GM12878 (cell line): ENCODE measurements around the gene SMU1. TPM values are rescaled to one million over a fixed set of nuclear protein-coding genes. Genes with fewer than 3 reads are reported as not detected.

Experiments
- ATAC-seq: fragments of 200-7000 bp; cut with Tn5 transposase; 3 replicates; pipeline ENCODE4 v1.9.1; 2020; ENCODE audit warnings: mild to moderate bottlenecking, moderate library complexity
- BruUV-seq: library from RNA; stranded (reverse); fragments of 400-500 nt; replicated peaks from 2 replicates; lab custom pipeline; 2021; lab: Mats Ljungman, UMichigan
- CTCF ChIA-PET: fragments of 300-600 bp; sonication (Branson Sonifier 250); formaldehyde crosslinking; extraction: SDS; loops from one replicate; lab custom pipeline; 2021; ENCODE audit warnings: inconsistent platforms; lab: Yijun Ruan, JAX
- POLR2A ChIA-PET: fragments of 350-600 bp; formaldehyde crosslinking; extraction: SDS; loops from one replicate; lab custom pipeline; 2021; ENCODE audit warnings: inconsistent platforms; lab: Charles Lee
- RAD21 ChIA-PET: fragments of 300-600 bp; sonication (Branson Sonifier 250); formaldehyde crosslinking; loops from one replicate; lab custom pipeline; 2023; ENCODE audit warnings: antibody characterized with exemption; ENCODE audit not compliant: unreplicated experiment; lab: Charles Lee
- SMC1A ChIA-PET: fragments of 300-600 bp; sonication (Branson Sonifier 250); formaldehyde crosslinking; loops from one replicate; lab custom pipeline; 2023; ENCODE audit not compliant: unreplicated experiment, uncharacterized antibody; lab: Charles Lee
- DNase-seq: peaks from one replicate; pipeline ENCODE4 v3.0.0-alpha.2; 2011; ENCODE audit warnings: low read depth, low spot score
- FAIRE-seq: peaks from 3 replicates; lab custom pipeline; 2011; peaks lifted over from hg19 to GRCh38; lab: Jason Lieb, UNC
- H2AFZ ChIP-seq: 2 replicates; pipeline ENCODE4 v1.6.0; 2011; ENCODE audit warnings: low read depth, low read length, control low read depth; ENCODE audit not compliant: control insufficient read depth
- H3K27ac ChIP-seq: 2 replicates; pipeline ENCODE4 v1.5.1; 2011; ENCODE audit warnings: control low read depth; ENCODE audit not compliant: control insufficient read depth, insufficient read depth
- H3K27me3 ChIP-seq, 2 experiments: replicated peaks in 1 of 2; 2 replicates each; pipeline versions ENCODE4 v1.6.0 to v1.6.1; 2011; ENCODE audit warnings: low read length in 1 of 2; ENCODE audit not compliant: control insufficient read depth in 2 of 2, insufficient read depth in 2 of 2
- H3K36me3 ChIP-seq, 2 experiments: 2 replicates each; pipeline ENCODE4 v1.5.1; 2011; ENCODE audit warnings: low read length in 1 of 2; ENCODE audit not compliant: control insufficient read depth in 2 of 2, insufficient read depth in 2 of 2
- H3K4me1 ChIP-seq: 2 replicates; pipeline ENCODE4 v1.6.1; 2011; ENCODE audit warnings: mild to moderate bottlenecking, low read length, moderate library complexity, mixed read lengths; ENCODE audit not compliant: control insufficient read depth, insufficient read depth
- H3K4me2 ChIP-seq: 2 replicates; pipeline ENCODE4 v1.6.0; 2011; ENCODE audit warnings: control low read depth; ENCODE audit not compliant: control insufficient read depth, insufficient read depth
- H3K4me3 ChIP-seq: fragments of 200-600 bp; sonication (generic); 2 replicates; pipeline ENCODE4 v1.5.1; 2016
- H3K79me2 ChIP-seq: 2 replicates; pipeline ENCODE4 v1.6.0; 2011; ENCODE audit warnings: low read length; ENCODE audit not compliant: control insufficient read depth, insufficient read depth
- H3K9ac ChIP-seq: 2 replicates; pipeline ENCODE4 v1.8.0; 2011; ENCODE audit warnings: low read length, control low read depth, mixed read lengths; ENCODE audit not compliant: control insufficient read depth, insufficient read depth
- H3K9me3 ChIP-seq: replicated peaks from 3 replicates; pipeline ENCODE4 v1.5.1; 2011; ENCODE audit warnings: mild to moderate bottlenecking, low read length; ENCODE audit not compliant: control insufficient read depth, insufficient read depth
- H4K20me1 ChIP-seq: 2 replicates; pipeline ENCODE4 v1.6.0; 2011; ENCODE audit not compliant: control insufficient read depth, insufficient read depth
- CBX5 ChIP-seq: sonication (generic); IDR thresholded peaks from 2 replicates; pipeline ENCODE4 v1.6.1; 2016; ENCODE audit warnings: low read depth, moderate library complexity, mild to moderate bottlenecking, inconsistent platforms
- MAX ChIP-seq: IDR thresholded peaks from 2 replicates; pipeline ENCODE4 v1.6.1; 2012; ENCODE audit warnings: low read depth, low read length, improper control_type of control experiment
- MLLT1 ChIP-seq: fragments of 450-650 bp; IDR thresholded peaks from 2 replicates; pipeline ENCODE4 v1.6.1; 2016; ENCODE audit warnings: mild to moderate bottlenecking
- PBX3 ChIP-seq: IDR thresholded peaks from 2 replicates; pipeline ENCODE4 v1.6.1; 2011; ENCODE audit warnings: mild to moderate bottlenecking, low read depth, low read length, moderate library complexity; ENCODE audit not compliant: insufficient replicate concordance
- RUNX3 ChIP-seq: IDR thresholded peaks from 2 replicates; pipeline ENCODE4 v1.6.1; 2012; ENCODE audit warnings: low read length, inconsistent platforms
- TARDBP ChIP-seq: IDR thresholded peaks from 2 replicates; pipeline ENCODE4 v1.6.1; 2016; ENCODE audit warnings: borderline replicate concordance
- TBL1XR1 ChIP-seq: IDR thresholded peaks from 2 replicates; pipeline ENCODE4 v1.6.1; 2012; ENCODE audit warnings: low read depth, low read length, improper control_type of control experiment
- TCF3 ChIP-seq: IDR thresholded peaks from 2 replicates; pipeline ENCODE4 v1.6.1; 2012; ENCODE audit warnings: low read depth, mild to moderate bottlenecking, low read length, borderline replicate concordance; ENCODE audit not compliant: insufficient read depth
- WGBS: methylation state at CpG from one replicate; pipeline ENCODE4 v1.1.6; 2016; ENCODE audit warnings: low lambda C conversion rate; ENCODE audit not compliant: insufficient replicate concordance, insufficient coverage; ENCODE audit errors: missing lambda C conversion rate; 5-methylcytosine and 5-hydroxymethylcytosine counted together
- in situ Hi-C: fragments of 300-500 bp; cut with MboI; formaldehyde crosslinking; loops from 9 replicates; pipeline ENCODE4 v1.14.3; 2018; ENCODE audit warnings: mixed read lengths
- intact Hi-C: fragments of 100-400 bp; cut with micrococcal nuclease; formaldehyde crosslinking; loops from one replicate; pipeline ENCODE4 v1.14.2; 2022; ENCODE audit not compliant: unreplicated experiment
- polyA plus RNA-seq, 11 experiments: library from polyadenylated mRNA; depleted of rRNA in 4 of 11; unstranded in 6 of 11; stranded (reverse) in 5 of 11; fragments of >200 nt; fragmentation: Nextera tagmentation in 4 of 11; fragmentation: Illumina TruSeq in 1 of 11; extraction: Ambion mirVana in 4 of 11; extraction: Trizol in 1 of 11; gene quantifications; 1 replicate in 1 of 11; 2 replicates in 10 of 11; pipeline versions ENCODE4 v1.2.1 to v1.2.3, GENCODE V29; 2011 to 2016; ENCODE audit warnings: inconsistent platforms in 2 of 11, missing spikeins in 2 of 11, low read depth in 1 of 11
- total RNA-seq, 4 experiments: library from RNA; depleted of rRNA in 3 of 4; stranded (reverse); fragments of >200 nt in 3 of 4; fragmentation: Illumina TruSeq in 1 of 4; extraction: Trizol in 1 of 4; gene quantifications; 2 replicates each; pipeline versions ENCODE4 v1.2.1 to v1.2.3, GENCODE V29; 2013 to 2021
- TF ChIP-seq, protein P1 (sequence below): IDR thresholded peaks from 2 replicates; pipeline ENCODE4 v1.6.1; 2012; ENCODE audit warnings: low read depth, low read length, improper control_type of control experiment
- TF ChIP-seq, protein P2 (sequence below): fragments of 450-650 bp; IDR thresholded peaks from 2 replicates; pipeline ENCODE4 v1.6.1; 2017; ENCODE audit warnings: mild to moderate bottlenecking, moderate library complexity

Gene SMU1
- total and polyA plus RNA-seq, 10 of the 15 experiments (the other 5 are each of a cell fraction or from before 2014, with no cell fraction given) = 18.5 to 34.6 (median 20.9) TPM

- no peaks in the 10 kb centered on the region for H3K9me3 ChIP-seq
- H3K4me2 ChIP-seq = no peak overlapping the region
- H3K27me3 ChIP-seq = no peaks in the 10 kb centered on the region
- no peak overlapping the region for H3K4me3 ChIP-seq
- H3K36me3 ChIP-seq = peaks cover 3 to 25% of the 10 kb centered on the region in 2 experiments
- ChIA-PET CTCF (interaction anchor here (1.1 to 1.5 kb wide), 2 partner anchors 34 to 412 kb away, joined by 3 to 5 read pairs; no protein-coding TSS in a partner anchor), POLR2A (no interaction called here), SMC1A (interaction anchor here (0.5 to 1.0 kb wide), 3 partner anchors 18 to 234 kb away, joined by 3 to 4 read pairs (median 4); no protein-coding TSS in a partner anchor), RAD21 (no interaction called here)
- BruUV-seq = no TSS peak
- no peaks in the 10 kb centered on the region; the same call in 1 of the 2 replicates for H4K20me1 ChIP-seq
- TF ChIP-seq TCF3 (no peak), MAX (no peak), PBX3 (no peak), MLLT1 (no peak), TARDBP (no peak), CBX5 (no peak), RUNX3 (no peak), TBL1XR1 (no peak)
- TF ChIP-seq, protein P1, sequence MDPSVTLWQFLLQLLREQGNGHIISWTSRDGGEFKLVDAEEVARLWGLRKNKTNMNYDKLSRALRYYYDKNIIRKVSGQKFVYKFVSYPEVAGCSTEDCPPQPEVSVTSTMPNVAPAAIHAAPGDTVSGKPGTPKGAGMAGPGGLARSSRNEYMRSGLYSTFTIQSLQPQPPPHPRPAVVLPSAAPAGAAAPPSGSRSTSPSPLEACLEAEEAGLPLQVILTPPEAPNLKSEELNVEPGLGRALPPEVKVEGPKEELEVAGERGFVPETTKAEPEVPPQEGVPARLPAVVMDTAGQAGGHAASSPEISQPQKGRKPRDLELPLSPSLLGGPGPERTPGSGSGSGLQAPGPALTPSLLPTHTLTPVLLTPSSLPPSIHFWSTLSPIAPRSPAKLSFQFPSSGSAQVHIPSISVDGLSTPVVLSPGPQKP = no peak
- TF ChIP-seq, protein P2, sequence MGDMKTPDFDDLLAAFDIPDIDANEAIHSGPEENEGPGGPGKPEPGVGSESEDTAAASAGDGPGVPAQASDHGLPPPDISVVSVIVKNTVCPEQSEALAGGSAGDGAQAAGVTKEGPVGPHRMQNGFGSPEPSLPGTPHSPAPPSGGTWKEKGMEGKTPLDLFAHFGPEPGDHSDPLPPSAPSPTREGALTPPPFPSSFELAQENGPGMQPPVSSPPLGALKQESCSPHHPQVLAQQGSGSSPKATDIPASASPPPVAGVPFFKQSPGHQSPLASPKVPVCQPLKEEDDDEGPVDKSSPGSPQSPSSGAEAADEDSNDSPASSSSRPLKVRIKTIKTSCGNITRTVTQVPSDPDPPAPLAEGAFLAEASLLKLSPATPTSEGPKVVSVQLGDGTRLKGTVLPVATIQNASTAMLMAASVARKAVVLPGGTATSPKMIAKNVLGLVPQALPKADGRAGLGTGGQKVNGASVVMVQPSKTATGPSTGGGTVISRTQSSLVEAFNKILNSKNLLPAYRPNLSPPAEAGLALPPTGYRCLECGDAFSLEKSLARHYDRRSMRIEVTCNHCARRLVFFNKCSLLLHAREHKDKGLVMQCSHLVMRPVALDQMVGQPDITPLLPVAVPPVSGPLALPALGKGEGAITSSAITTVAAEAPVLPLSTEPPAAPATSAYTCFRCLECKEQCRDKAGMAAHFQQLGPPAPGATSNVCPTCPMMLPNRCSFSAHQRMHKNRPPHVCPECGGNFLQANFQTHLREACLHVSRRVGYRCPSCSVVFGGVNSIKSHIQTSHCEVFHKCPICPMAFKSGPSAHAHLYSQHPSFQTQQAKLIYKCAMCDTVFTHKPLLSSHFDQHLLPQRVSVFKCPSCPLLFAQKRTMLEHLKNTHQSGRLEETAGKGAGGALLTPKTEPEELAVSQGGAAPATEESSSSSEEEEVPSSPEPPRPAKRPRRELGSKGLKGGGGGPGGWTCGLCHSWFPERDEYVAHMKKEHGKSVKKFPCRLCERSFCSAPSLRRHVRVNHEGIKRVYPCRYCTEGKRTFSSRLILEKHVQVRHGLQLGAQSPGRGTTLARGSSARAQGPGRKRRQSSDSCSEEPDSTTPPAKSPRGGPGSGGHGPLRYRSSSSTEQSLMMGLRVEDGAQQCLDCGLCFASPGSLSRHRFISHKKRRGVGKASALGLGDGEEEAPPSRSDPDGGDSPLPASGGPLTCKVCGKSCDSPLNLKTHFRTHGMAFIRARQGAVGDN = no peak
- no peak overlapping the region for H3K9ac ChIP-seq
- H2AFZ ChIP-seq = no peak overlapping the region
- DNase-seq = no peak
- peaks cover 4% of the 10 kb centered on the region for H3K79me2 ChIP-seq
- ATAC-seq = no peak
- in situ Hi-C loops = no loop called here
- WGBS = 89% methylated on average over 6 of the region's 6 CpGs
- no peaks in the 10 kb centered on the region for H3K4me1 ChIP-seq
- no peak for FAIRE-seq
- H3K27ac ChIP-seq = no peak overlapping the region
- intact Hi-C loops = no loop called here
Observed at GRCh38 chr9:32991897-32992594, 84.4 kb downstream of the SMU1 start.
